Activated CD4-positive, alpha-beta T cell treated with anti-CD3 and anti-CD28 coated beads, Interleukin-2, amount 50 U/mL, for 48 hours (primary cell): Measurements from ENCODE around the gene RANBP17.
"Not testable (repeated sequence)": the region's sequence is repeated elsewhere in the genome, so short reads cannot be mapped to it uniquely, and the experiment has no call there.

Experiments used
- DNase-seq, 2 experiments: peaks; one replicate each; pipeline ENCODE4 v3.0.0-alpha.2; 2020

RANBP17 gene

GRCh38 chr5:170960567-170960966, 98.7 kb downstream of the RANBP17 start:
- DNase-seq, result no peak

- DNase-seq, result no peak
Measured at GRCh38 chr5:170963521-170963920, 101.7 kb downstream of the RANBP17 start.

DNA sequence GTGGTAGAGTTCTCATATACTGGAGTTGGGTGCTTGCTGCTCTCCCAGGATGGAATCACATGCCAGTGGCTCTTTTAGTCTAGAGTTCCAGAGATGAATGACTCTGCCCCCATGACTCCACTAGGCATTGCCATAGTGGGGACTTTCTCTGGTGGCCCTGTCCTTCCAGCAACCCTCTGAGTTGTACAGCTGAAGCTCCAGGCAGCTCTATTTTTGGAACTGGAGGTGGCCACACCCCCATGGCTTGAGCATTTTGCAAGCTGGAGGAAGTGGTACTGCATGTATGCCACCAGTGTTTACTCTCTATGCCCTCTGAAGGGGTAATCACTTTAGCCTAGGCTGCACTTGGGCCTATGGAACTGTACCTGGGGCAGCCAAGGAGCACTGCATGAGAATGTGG, 112.6 kb downstream of the RANBP17 start:
- DNase-seq, result no peak

DNA sequence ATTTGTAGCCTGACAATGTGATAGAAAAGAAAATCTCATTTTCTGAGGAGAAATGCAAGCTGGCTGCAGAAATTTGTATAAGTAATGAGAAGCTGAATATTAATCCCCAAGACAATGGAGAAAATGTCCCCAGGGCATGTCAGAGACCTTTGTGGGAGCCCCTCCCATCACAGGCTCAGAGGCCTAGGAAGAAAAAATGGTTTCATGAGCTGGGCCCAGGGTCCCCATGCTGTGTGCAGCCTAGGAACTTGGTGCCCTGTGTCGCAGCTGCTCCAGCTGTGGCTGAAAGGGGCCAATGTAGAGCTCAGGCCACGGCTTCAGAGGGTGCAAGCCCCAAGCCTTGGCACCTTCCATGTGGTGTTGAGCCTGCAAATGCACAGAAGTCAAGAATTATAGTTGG, 118.4 kb downstream of the RANBP17 start:
- not testable (repeated sequence) for DNase-seq

- no peak for DNase-seq
Measured at GRCh38 chr5:170985486-170985885, 123.7 kb downstream of the RANBP17 start.

DNA sequence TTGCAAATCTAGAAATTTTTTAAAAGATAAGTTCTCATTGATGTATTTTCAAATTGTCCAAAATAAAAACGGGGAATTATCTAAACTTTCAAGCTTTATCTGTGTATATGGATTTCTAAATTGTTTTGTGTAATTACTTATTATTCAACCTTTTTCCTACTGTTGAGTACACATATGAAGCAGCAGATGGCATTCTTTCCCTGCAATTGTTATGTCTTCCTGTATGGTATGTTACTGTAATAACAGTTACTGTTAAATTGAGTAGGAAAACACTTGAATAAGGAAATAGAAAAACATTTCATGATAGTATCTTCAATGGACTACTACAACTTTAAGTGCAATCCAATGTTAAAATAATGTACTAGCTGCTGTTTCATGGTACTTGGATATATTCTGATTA, 124.8 kb downstream of the RANBP17 start:
- DNase-seq, result no peak

DNA sequence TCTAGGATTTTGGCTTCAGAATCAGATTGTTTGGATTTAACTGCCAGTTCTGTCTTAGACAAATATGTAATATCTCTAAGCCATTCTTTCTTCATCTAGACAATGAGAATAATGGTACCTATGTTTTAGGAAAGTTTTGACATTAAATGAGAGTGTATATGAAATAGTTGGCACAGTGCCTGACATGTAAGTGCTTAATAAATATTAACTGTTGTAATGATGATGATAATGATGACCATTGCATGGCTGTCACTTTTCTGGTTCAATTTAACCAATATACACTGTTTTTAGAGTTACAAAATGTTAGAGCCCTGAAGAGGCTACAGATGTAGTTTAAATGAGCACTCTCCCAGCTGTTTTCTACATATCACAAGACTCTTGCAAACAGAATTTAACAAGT, 131.7 kb downstream of the RANBP17 start:
- no peak for DNase-seq

GRCh38 chr5:171010086-171010485, 148.3 kb downstream of the RANBP17 start:
- no peak for DNase-seq

DNA sequence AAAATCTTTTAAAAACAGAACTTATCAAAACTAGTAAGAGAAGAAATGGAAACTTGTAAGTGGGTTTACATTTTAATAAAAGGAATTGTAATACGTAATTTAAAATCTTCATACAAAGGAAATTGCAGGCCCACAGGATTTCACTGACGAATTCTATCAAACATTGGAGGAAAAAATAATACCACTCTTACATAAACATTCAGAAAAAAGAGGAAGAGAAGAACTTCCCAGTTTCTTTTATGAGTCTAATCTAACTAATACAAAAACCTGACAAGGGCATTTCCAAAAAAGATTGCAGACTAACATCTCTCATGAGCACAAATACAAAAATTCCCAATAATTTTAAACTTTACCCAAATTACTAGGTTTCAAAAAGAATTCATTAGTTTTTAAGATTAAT, 149.0 kb downstream of the RANBP17 start:
- DNase-seq, result no peak

GRCh38 chr5:171023508-171023907, 161.7 kb downstream of the RANBP17 start:
- DNase-seq, result no peak

GRCh38 chr5:171024084-171024483, 162.3 kb downstream of the RANBP17 start:
- DNase-seq, result no peak

GRCh38 chr5:171029401-171029800, 167.6 kb downstream of the RANBP17 start:
- no peak for DNase-seq

DNA sequence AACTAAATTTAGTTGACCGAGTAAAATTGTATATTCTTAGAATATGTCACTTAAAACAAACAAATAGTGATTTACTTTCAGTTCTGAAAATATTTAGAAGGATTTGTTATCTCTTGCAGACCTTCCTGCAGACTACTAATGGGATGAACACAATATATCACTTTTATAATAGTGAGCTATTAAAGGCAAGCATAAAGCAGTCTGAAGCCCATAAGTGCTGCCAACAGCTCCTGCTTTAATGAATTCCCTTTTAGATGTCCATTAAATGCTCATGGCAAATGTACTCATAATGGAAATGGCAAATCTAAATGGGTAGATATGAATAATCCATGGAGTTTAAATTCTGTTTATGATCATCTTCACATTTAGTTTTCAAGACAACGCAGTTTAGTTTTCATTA, 170.2 kb downstream of the RANBP17 start:
- DNase-seq, result no peak

DNA sequence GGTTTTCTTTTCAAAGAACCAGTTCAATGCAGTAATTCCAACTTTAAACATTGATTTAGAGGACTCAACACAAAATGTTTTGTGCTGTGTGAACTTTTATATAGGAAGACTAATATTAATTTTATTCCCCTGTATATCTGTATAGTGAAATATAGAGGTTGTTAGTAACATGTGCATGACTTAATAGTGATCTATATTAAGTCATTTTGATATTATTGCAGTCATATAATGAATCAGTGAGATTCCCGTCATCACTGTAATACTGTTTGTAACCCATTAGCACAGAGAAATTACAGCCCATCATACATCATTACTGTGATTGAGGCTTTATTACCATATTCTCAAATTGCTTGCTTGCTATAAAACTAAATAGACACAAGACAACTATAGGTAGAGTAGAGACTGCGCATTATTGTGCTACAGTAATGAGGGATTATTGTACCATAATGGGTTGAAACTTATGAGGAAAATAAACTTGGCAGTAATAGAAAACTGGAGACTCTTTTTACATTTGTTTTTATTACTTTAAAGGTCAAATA, 170.7 kb downstream of the RANBP17 start:
- DNase-seq, result no peak

GRCh38 chr5:171041893-171042292, 180.1 kb downstream of the RANBP17 start:
- not testable (repeated sequence) for DNase-seq

GRCh38 chr5:171050916-171051315, 189.1 kb downstream of the RANBP17 start:
- DNase-seq, result no peak

- no peak for DNase-seq
Measured at GRCh38 chr5:171055875-171056454, 194.1 kb downstream of the RANBP17 start.

DNA sequence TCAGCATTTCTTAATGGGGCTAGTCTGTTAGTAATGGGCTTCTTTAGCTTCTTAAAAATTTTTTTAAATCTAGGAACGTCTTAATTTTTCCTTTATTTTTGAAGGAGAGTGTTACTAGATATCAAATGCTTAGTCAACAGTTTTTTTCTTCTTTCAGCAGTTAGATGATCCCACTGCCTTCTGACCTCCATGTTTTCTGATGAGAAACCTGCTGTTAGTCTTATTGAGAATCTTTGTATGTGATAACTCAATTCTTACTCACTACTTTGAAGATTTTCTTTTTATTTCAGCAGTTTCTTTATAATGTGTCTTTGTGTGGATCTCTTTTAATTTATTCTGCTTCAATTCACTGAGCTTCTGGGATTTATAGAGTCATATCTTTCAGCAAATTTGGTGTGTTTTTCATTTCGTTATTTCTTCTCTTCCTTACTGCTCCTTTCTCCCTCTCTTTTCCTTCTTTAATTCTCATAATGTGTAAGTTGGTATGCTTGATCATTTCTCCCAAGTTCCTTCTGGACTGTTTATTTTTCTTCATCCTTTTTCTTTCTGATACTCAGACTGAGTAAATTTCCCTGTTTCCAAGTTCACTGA, 205.8 kb downstream of the RANBP17 start:
- no peak for DNase-seq

- no peak for DNase-seq
Measured at GRCh38 chr5:171074747-171075146, 212.9 kb downstream of the RANBP17 start.

GRCh38 chr5:171080186-171080938, 218.5 kb downstream of the RANBP17 start:
- no peak for DNase-seq

GRCh38 chr5:171081319-171081718, 219.5 kb downstream of the RANBP17 start:
- no peak for DNase-seq

DNA sequence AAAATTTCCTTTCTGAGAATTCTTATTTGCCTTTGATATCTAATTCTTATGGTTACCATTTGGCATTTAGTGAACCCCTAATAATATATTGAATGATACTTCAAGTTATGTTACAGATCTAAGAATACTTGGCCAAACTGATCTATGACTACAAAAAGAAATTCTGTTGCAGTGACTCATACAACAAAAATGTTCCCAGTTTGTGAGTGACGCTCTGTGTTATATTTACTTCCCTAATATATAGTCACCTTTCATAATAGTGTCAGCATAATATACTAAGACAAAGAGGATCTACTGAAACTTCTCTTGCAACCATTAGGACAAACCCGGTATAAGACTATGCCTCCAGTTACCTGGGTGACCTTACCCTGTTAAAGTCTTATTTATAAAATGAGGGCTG, 230.4 kb downstream of the RANBP17 start:
- DNase-seq, result no peak

- no peak for DNase-seq
Measured at GRCh38 chr5:171093598-171093997, 231.8 kb downstream of the RANBP17 start.

DNA sequence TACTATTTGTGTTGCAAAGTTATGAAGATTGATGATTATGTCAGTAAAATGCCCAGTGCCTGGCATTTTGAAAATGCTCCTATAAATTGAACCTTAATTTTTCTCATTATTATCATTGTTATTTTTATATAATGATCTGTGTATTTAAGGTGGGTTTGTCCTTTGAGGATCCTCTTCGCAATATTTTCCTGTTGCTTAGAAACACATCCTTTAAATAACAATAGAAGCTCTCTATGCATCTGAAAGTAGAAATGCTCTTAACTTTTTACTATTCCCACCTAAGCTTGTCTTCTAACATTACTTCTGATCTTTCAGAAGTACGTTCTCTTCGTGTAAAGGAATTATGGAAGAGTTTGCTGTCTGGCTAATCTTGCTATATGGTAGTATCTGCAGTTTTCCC, 232.5 kb downstream of the RANBP17 start:
- DNase-seq, result no peak
